Keratinocyte (primary cell): ENCODE results near the gene SPG11. TPM values are rescaled to one million over a fixed set of nuclear protein-coding genes. Genes with fewer than 3 reads are reported as not detected.
"Not testable (repeated sequence)": the region's sequence is repeated elsewhere in the genome, so short reads cannot be mapped to it uniquely, and the experiment has no call there.

ENCODE experiments used
- DNase-seq: peaks from one replicate; pipeline ENCODE4 v3.0.0-alpha.2; 2011; ENCODE audit warnings: low read depth, missing footprints, low spot score
- FAIRE-seq: peaks from 2 replicates; lab custom pipeline; 2011; peaks lifted over from hg19 to GRCh38; lab: Jason Lieb, UNC
- H2AFZ ChIP-seq: 2 replicates; pipeline ENCODE4 v1.6.0; 2012; ENCODE audit warnings: low read length, control low read depth, inconsistent platforms; ENCODE audit not compliant: control insufficient read depth
- H3K27ac ChIP-seq: 2 replicates; pipeline ENCODE4 v1.5.1; 2011; ENCODE audit warnings: low read length; ENCODE audit not compliant: control insufficient read depth, insufficient read depth
- H3K27me3 ChIP-seq: 3 replicates; pipeline ENCODE4 v1.6.0; 2011; ENCODE audit warnings: low read length; ENCODE audit not compliant: control insufficient read depth, insufficient read depth; ENCODE audit errors: extremely low read depth
- H3K36me3 ChIP-seq, 2 experiments: 2 replicates in 1 of 2; 3 replicates in 1 of 2; pipeline ENCODE4 v1.5.1; 2011; ENCODE audit warnings: low read length in 2 of 2, mild to moderate bottlenecking in 1 of 2; ENCODE audit not compliant: control insufficient read depth in 2 of 2, insufficient read depth in 2 of 2; ENCODE audit errors: extremely low read depth in 1 of 2
- H3K4me1 ChIP-seq: 3 replicates; pipeline ENCODE4 v1.5.1; 2011; ENCODE audit warnings: low read length; ENCODE audit not compliant: control insufficient read depth, insufficient read depth; ENCODE audit errors: extremely low read depth
- H3K4me2 ChIP-seq: 3 replicates; pipeline ENCODE4 v1.6.0; 2011; ENCODE audit warnings: low read depth, low read length; ENCODE audit not compliant: control insufficient read depth, insufficient read depth; ENCODE audit errors: extremely low read depth
- H3K4me3 ChIP-seq, 3 experiments: fragments of 200-600 bp in 1 of 3; sonication (generic) in 1 of 3; 2 replicates in 2 of 3; 3 replicates in 1 of 3; pipeline ENCODE4 v1.5.1; 2011 to 2016; ENCODE audit warnings: low read length in 3 of 3, mild to moderate bottlenecking in 3 of 3, control low read depth in 2 of 3, inconsistent platforms in 1 of 3, low read depth in 1 of 3, mixed read lengths in 1 of 3, mixed run types in 1 of 3, moderate library complexity in 1 of 3; ENCODE audit not compliant: control insufficient read depth in 2 of 3, insufficient read depth in 2 of 3; ENCODE audit errors: extremely low read depth in 1 of 3
- H3K79me2 ChIP-seq: 2 replicates; pipeline ENCODE4 v1.6.0; 2012; ENCODE audit warnings: low read length; ENCODE audit not compliant: control insufficient read depth, insufficient read depth
- H3K9ac ChIP-seq: 3 replicates; pipeline ENCODE4 v1.6.0; 2011; ENCODE audit warnings: low read length; ENCODE audit not compliant: control insufficient read depth, insufficient read depth; ENCODE audit errors: extremely low read depth
- H3K9me1 ChIP-seq: 3 replicates; pipeline ENCODE4 v1.6.0; 2011; ENCODE audit warnings: low read length; ENCODE audit not compliant: control insufficient read depth, insufficient read depth; ENCODE audit errors: extremely low read depth
- H3K9me3 ChIP-seq: 2 replicates; pipeline ENCODE4 v1.5.1; 2012; ENCODE audit warnings: low read depth, low read length; ENCODE audit not compliant: control insufficient read depth
- H4K20me1 ChIP-seq: 3 replicates; pipeline ENCODE4 v1.6.0; 2011; ENCODE audit warnings: low read length; ENCODE audit not compliant: control insufficient read depth, insufficient read depth; ENCODE audit errors: extremely low read depth
- CTCF ChIP-seq, 3 experiments: IDR thresholded peaks in 1 of 3; conservative IDR thresholded peaks in 1 of 3; optimal IDR thresholded peaks in 1 of 3; 2 replicates in 2 of 3; 3 replicates in 1 of 3; pipeline versions ENCODE3 to v1.5.1; 2011; ENCODE audit warnings: low read length in 3 of 3, mild to moderate bottlenecking in 3 of 3, moderate library complexity in 2 of 3, control low read depth in 1 of 3, inconsistent platforms in 1 of 3; ENCODE audit not compliant: insufficient read depth in 2 of 3; ENCODE audit errors: extremely low read depth in 1 of 3
- EZH2 ChIP-seq: IDR thresholded peaks from one replicate; pipeline ENCODE4 v1.6.1; 2012; ENCODE audit warnings: inconsistent platforms, mild to moderate bottlenecking, low read length, moderate library complexity
- dilution Hi-C: fragments of 300-500 bp; cut with MboI; formaldehyde crosslinking; loops from one replicate; pipeline ENCODE4 v1.7.0; 2020; ENCODE audit warnings: low sequenced_read_pairs; ENCODE audit not compliant: extremely low pct_ligation_motif_present
- polyA plus RNA-seq, 5 experiments: library from polyadenylated mRNA; depleted of rRNA in 3 of 5; stranded (reverse) in 3 of 5; stranded (forward) in 1 of 5; unstranded in 1 of 5; fragments of >200 nt; gene quantifications; 1 replicate in 1 of 5; 2 replicates in 3 of 5; 3 replicates in 1 of 5; pipeline versions ENCODE4 v1.2.1 to v1.2.3, GENCODE V29; 2011 to 2012; ENCODE audit warnings: missing spikeins in 2 of 5, low read depth in 1 of 5, low replicate concordance in 1 of 5

The SPG11 gene
- polyA plus RNA-seq, 1 donor (not counting 4 experiments of a cell fraction or from before 2014, with no cell fraction given): 41.5 TPM

- FAIRE-seq (no peak), DNase-seq (no peak)
- Histone ChIP-seq H3K4me1 (peaks cover 7% of the 10 kb centered on the region), H3K4me3 (no peak overlapping the region), H3K9ac (no peak overlapping the region), H3K27me3 (no peaks in the 10 kb centered on the region), H3K36me3 (no peaks in the 10 kb centered on the region), H3K9me1 (no peaks in the 10 kb centered on the region), H3K4me2 (no peak overlapping the region), H2AFZ (no peak overlapping the region), H3K79me2 (peaks cover under 1% of the 10 kb centered on the region), H3K9me3 (no peaks in the 10 kb centered on the region), H3K27ac (no peak overlapping the region), H4K20me1 (no peaks in the 10 kb centered on the region)
- dilution Hi-C loops: no loop called here
- TF ChIP-seq EZH2 (no peak), CTCF (optimal IDR thresholded peaks at IDR 0.05 in 1 of 3, IDR thresholded peaks at IDR 0.05 in 1 of 3, conservative IDR thresholded peaks at IDR 0.05 in 1 of 3; ENCODE audit: extremely low read depth in 1 of 3, insufficient read depth in 2 of 3, low read length in 3 of 3) (no peak)
Observed at GRCh38 chr15:44706401-44706800, 42.9 kb upstream of the SPG11 start.

GRCh38 chr15:44705986-44706385 is 42.5 kb upstream of the SPG11 start:
- Histone ChIP-seq H3K9me3 (no peaks in the 10 kb centered on the region), H2AFZ (no peak overlapping the region), H3K79me2 (no peaks in the 10 kb centered on the region), H3K4me1 (peaks cover 7% of the 10 kb centered on the region), H3K27me3 (no peaks in the 10 kb centered on the region), H3K36me3 (no peaks in the 10 kb centered on the region), H3K9me1 (no peaks in the 10 kb centered on the region), H3K9ac (no peak overlapping the region), H4K20me1 (no peaks in the 10 kb centered on the region), H3K4me3 (no peak overlapping the region), H3K4me2 (no peak overlapping the region), H3K27ac (no peak overlapping the region)
- no peak for DNase-seq
- no peak for TF ChIP-seq EZH2
- dilution Hi-C loops: no loop called here
- FAIRE-seq: no peak

- H3K36me3 ChIP-seq, H3K4me1 ChIP-seq, FAIRE-seq, DNase-seq, H4K20me1 ChIP-seq, dilution Hi-C loops, H2AFZ ChIP-seq, H3K79me2 ChIP-seq, H3K4me2 ChIP-seq, H3K9ac ChIP-seq, H3K9me1 ChIP-seq, H3K4me3 ChIP-seq, H3K27ac ChIP-seq, H3K9me3 ChIP-seq, H3K27me3 ChIP-seq: not testable (repeated sequence)
Observed at GRCh38 chr15:44700676-44701075, 37.2 kb upstream of the SPG11 start.
